Activated naive CD4-positive, alpha-beta T cell treated with anti-CD3 and anti-CD28 coated beads, Interleukin-2, amount 50 U/mL, for 16 hours (primary cell): ENCODE results near the gene SPON1.
"Not testable (repeated sequence)": the region's sequence is repeated elsewhere in the genome, so short reads cannot be mapped to it uniquely, and the experiment has no call there.

Experiments
- DNase-seq: peaks from one replicate; pipeline ENCODE4 v3.0.0-alpha.2; 2020

The SPON1 gene

GRCh38 chr11:13962562-13963168 is at the start of gene SPON1:
Gene SPON1, plus strand, starts transcription at chr11:13962723. Its CDS starts 182 bp downstream, at chr11:13962905.
- DNase-seq = peak; percentile 58

GRCh38 chr11:13917264-13917663 is 45.3 kb upstream of the SPON1 start:
- no peak for DNase-seq

GRCh38 chr11:13917904-13918303 is 44.6 kb upstream of the SPON1 start:
- DNase-seq = no peak

GRCh38 chr11:13920756-13921155 is 41.8 kb upstream of the SPON1 start:
- no peak for DNase-seq

- no peak for DNase-seq
Observed at GRCh38 chr11:13921545-13921944, 41.0 kb upstream of the SPON1 start.

- no peak for DNase-seq
Observed at GRCh38 chr11:13923182-13923581, 39.3 kb upstream of the SPON1 start.

GRCh38 chr11:13923716-13924650 is 38.5 kb upstream of the SPON1 start:
- no peak for DNase-seq

- DNase-seq = no peak
Observed at GRCh38 chr11:13924801-13925327, 37.7 kb upstream of the SPON1 start.

GRCh38 chr11:13926366-13926765 is 36.2 kb upstream of the SPON1 start:
- DNase-seq = not testable (repeated sequence)

- DNase-seq = no peak
Observed at GRCh38 chr11:13926981-13927380, 35.5 kb upstream of the SPON1 start.

GRCh38 chr11:13927481-13927880 is 35.0 kb upstream of the SPON1 start:
- no peak for DNase-seq

- DNase-seq = no peak
Observed at GRCh38 chr11:13928566-13929251, 33.8 kb upstream of the SPON1 start.

GRCh38 chr11:13929395-13929891 is 33.1 kb upstream of the SPON1 start:
- DNase-seq = no peak

- DNase-seq = no peak
Observed at GRCh38 chr11:13931356-13931755, 31.2 kb upstream of the SPON1 start.

GRCh38 chr11:13937154-13937553 is 25.4 kb upstream of the SPON1 start:
- not testable (repeated sequence) for DNase-seq

- DNase-seq = peak; percentile 17
Observed at GRCh38 chr11:13938829-13939228, 23.7 kb upstream of the SPON1 start.

GRCh38 chr11:13939961-13940906 is 22.3 kb upstream of the SPON1 start:
- DNase-seq = no peak

GRCh38 chr11:13940907-13941256 is 21.6 kb upstream of the SPON1 start:
- no peak for DNase-seq

GRCh38 chr11:13941775-13942174 is 20.7 kb upstream of the SPON1 start:
- no peak for DNase-seq

- DNase-seq = no peak
Observed at GRCh38 chr11:13942378-13942777, 20.1 kb upstream of the SPON1 start.

GRCh38 chr11:13942971-13943381 is 19.5 kb upstream of the SPON1 start:
- DNase-seq = no peak

- DNase-seq = no peak
Observed at GRCh38 chr11:13944016-13944415, 18.5 kb upstream of the SPON1 start.
